Dermis blood vessel endothelial cell (primary cell): ENCODE data around the gene COA3. TPM values are rescaled to one million over a fixed set of nuclear protein-coding genes. Genes with fewer than 3 reads are reported as not detected.
A peak's percentile ranks its signal among the peaks of the same experiment; 100 is the strongest.
"Not testable (repeated sequence)": the region's sequence is repeated elsewhere in the genome, so short reads cannot be mapped to it uniquely, and the experiment has no call there.

ENCODE experiments used
- DNase-seq: peaks from one replicate; pipeline ENCODE4 v3.0.0; 2010
- total RNA-seq: library from RNA; depleted of rRNA; stranded (reverse); fragments of >200 nt; gene quantifications from 2 replicates; pipeline ENCODE4 v1.2.3, GENCODE V29; 2014

The COA3 gene
- total RNA-seq, 1 donor from 2014 or later = 75.7 TPM

DNA sequence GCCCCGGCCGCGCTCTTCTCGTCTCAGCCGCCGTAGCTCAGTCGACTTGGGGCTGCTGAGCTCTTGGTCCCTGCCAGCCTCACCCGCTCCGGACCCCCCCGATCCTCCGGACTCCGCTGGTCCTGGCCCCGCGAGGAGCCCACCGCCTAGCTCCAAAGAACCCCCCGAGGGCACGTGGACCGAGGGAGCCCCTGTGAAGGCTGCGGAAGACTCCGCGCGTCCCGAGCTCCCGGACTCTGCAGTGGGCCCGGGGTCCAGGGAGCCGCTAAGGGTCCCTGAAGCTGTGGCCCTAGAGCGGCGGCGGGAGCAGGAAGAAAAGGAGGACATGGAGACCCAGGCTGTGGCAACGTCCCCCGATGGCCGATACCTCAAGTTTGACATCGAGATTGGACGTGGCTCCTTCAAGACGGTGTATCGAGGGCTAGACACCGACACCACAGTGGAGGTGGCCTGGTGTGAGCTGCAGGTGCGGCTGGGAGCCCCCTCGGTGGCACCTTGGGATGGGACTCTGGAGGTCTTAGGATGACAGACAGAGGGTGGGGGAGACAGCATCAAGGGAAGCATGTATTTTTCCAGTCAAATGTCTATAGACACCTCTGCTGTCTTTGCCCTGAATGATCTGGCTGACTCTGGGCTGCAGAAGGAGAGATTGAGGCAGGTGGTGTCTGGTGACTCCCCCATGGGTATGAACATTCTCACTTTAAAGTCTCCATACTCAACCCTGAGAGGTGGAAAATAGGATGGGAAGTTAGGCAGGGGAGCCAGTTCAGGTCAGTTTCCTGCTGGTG lies 17.5 kb downstream of the COA3 start:
- peak; percentile 39 for DNase-seq

DNA sequence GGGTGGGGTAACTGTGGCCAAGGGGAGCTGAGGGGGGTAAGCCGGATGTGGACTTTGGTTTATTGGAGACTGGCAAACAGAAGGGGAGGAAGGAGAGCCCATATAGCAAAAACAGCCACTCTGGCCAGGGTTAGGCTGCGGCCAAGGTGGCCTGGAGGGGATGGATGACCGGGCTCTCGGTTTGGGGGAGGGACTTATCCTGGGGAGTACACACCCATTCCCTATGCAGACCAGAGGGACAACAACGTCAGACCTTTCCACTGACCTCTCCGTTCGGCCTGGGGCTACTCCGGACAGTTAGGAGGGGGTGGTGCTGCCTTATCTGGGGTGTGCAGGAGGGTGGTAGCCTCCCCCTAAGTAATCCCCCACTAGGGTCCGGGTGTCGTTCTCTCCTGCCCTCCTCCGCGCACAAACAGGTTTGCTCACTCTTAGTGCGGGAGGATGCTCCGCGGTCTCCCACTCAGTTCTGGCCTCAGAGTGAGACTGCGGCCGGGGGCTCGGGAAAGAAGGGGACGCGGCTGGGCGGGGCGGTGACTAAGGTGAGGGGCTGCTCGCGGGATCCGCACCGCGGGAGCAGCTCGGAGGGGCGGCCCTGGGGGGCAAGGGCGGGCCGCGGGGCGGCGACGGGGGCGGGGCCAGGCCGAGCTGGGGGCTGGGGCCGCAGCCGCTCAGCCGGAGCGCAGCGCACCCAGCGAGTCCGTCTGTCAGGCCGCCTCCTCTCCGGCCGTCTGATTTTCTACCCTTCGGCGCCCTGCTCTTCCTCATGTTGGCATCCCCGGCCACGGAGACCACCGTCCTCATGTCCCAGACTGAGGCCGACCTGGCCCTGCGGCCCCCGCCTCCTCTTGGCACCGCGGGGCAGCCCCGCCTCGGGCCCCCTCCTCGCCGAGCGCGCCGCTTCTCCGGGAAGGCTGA lies 18.3 kb downstream of the COA3 start, which contains the start of gene WNK4:
Gene WNK4, plus strand, starts transcription at position 675 of the 915 bp plus-strand sequence. Its CDS starts 89 bp downstream, at position 764.
- DNase-seq = peak; percentile 59

DNA sequence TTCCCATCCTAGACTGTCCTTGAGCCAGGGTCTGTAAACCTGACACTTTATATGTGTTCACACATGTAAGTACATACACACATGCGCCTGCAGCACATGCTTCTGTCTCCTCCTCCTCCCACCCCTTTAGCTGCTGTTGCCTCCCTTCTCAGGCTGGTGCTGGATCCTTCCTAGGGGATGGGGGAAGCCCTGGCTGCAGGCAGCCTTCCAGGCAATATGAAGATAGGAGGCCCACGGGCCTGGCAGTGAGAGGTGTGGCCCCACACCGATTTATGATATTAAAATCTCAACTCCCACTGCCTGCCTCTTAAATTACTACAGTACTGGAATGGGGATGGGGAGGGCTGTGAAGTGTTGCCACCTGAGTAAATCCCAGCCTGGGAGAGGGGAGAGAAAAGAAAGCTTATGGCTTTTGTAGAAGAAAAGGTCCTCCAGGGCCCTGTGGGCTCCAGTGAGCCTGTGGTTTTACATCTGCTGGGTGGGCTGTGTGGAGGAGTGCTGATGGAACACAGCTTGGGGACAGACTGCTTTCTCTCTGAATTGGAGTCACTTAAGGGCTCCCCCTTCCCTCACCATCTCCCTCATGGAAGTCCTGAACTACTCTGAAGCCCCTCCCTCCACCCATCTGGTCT lies 19.1 kb downstream of the COA3 start:
- no peak for DNase-seq

DNA sequence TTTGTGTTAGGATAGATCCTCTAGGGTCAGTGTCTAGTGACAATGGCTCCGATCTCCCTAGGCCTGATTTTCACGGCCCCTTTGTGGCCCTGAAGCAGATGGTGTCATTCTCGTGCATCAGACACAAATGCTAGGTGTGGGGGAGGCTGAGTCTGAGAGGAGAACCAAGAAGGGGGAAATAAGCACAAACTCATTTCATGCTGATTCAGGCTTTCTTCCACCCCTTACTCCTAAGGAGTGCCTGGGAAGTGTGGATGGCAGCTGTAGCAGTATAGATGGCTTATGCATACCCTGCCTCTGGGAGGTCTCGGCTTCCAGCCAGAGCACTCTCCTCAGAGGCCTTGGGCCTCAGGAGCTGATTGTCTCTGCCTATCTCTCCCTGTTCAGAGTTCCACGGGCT lies 19.9 kb downstream of the COA3 start:
- DNase-seq = no peak

DNA sequence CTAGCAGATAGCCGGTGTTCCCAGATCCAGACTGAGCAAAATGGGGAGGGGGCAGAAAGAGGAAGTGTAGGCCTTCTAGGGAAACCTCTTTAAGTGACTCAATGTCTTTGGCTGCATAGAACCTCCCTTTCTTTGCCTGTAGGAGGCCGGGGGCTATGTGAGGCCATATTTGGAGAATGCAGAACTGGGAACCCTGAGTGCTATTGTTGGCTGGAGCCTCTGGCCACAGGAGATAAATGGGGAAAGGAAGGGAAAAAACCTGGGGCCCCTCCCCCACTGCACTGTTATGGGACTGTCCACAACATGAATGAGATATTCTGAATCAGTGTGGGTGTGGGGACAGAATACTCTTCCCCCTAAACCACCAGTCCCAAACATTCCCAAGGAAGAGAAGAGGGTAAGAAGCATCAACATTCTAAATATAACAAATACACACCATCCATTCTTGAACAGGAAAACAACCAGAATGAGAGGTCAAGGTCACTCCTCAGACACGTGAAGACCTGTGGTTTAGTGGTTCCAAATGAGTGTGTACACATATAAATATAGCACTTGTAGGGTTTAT lies 22.9 kb downstream of the COA3 start:
- DNase-seq = peak; percentile 66

DNA sequence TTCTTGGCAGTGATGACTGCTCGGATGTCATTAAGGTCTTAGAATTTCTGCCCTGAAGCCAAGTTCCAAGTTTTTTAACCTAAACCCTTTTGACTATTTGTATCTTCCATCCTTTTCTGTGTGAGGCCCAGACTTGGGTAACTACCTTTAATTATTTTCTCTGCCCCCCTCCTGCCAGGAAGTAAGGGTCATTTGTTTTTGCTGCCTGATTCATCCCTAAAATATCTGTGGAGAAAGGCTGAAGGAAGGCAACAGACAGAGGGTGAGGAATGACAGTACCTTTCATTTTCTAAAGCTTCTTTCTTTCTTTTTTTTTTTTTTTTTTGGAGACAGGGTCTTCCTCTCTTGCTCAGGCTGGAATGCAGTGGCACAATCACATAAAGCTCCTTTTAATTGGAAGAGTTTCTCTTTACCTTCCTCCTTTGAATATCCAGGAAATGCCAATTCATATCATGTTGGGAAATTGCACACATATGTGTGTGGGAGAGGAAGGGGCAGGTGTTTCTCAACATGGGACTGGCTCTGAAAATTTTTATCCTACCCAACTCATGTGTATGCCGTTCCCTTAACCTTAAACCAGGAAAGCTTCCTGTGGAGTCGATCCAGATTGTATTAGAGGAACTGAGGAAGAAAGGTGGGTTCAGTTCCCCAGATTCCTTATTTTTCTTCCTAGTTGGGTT lies 24.3 kb downstream of the COA3 start:
- peak; percentile 64 for DNase-seq

DNA sequence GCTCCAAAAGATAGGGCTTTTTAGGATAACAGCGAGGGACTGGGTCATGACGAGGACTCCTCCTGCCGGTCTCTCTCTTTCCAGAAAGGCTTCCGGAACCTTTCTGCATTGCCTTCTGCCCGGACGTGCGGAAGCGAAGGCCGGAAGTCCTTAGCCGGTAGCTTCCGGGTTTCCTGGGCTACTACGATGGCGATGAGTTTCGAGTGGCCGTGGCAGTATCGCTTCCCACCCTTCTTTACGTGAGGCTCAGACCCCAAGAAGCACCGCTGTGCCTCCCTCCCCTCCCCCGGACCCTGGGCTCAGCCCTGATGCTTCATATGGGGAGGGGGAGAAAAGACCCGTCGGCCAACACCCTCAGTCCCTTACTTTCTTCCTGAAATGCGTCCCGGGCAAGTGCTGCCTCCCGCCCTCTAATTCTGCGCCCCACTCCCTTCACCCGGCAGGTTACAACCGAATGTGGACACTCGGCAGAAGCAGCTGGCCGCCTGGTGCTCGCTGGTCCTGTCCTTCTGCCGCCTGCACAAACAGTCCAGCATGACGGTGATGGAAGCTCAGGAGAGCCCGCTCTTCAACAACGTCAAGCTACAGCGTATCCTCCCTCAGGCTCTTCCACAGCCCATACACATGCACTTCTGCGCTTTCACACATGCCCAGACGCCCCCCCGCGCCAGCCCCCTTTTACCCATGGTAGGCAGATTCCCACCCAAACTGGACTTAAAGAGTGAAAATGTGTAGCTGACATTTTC lies 25.0 kb downstream of the COA3 start, which contains the start of gene VPS25:
Gene VPS25, plus strand, starts transcription at position 160 of the 746 bp plus-strand sequence. Its CDS starts 27 bp downstream, at position 187.
- peak; percentile 70 for DNase-seq

DNA sequence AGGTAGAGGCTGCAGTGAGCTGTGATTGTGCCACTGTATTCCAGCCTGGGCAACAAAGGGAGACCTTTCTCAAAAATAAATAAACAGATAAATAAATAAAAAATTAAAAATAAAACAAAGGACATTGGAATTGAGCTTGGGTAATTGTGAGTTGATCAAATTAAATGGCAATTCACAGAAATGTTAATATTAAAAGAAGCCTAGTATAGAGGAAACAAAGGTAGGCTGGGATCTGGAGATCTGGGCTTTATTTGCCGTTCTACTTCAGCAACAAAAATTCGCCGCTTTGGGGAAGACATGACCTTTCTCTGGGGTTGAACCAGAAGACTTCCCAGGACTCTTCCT lies 25.6 kb downstream of the COA3 start:
- DNase-seq = no peak

DNA sequence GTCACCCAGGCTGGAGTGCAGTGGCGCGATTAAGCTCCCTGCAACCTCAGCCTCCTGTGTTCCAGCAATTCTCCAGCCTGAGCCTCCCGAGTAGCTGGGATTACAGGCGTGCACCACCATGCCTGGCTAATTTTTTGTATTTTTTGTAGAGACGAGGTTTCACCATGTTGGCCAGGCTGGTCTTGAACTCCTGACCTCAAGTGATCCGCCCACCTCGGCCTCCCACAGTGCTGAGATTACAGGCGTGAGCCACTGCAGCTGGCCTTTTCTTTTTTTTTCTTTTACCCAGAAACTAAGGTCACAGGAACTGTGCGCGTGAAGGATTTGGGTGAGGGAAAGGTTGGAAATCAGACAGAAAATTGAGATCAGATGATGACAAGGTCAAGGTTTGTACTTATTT lies 28.5 kb downstream of the COA3 start:
- not testable (repeated sequence) for DNase-seq

DNA sequence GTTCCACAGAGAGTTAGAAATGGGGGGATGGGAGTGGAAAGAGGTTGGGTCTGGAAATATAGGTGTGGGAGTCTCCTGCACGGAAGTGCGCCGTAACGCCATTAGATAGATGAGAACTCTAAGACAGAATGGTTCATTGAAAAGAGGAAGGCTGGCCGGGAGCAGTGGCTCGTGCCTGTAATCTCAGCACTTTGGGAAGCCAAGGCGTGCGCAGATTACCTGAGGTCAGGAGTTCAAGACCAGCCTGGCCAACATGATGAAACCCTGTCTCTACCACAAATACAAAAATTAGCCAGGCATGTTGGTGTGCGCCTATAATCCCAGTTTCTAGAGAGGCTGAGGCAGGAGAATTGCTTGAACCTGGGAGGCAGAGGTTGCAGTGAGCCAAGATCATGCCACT lies 30.5 kb downstream of the COA3 start:
- not testable (repeated sequence) for DNase-seq

DNA sequence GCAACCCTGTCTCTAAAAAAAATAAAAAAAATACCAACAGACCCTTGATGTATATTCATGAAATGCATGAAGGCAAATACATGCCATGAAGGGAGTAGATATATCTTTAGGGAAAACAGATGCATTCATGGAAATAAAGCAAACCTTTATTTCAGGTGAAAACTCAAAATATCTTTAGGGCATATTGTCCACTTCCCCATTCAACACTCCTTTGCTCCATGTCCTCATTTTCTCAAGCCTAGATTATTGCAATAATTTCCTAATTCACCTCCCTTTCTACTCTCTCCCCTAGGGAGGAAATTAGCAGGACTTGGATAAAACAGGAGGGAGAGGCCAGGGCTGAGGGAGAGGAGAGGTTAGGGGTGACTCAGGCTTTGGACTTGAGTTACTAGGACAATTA lies 31.0 kb downstream of the COA3 start:
- no peak for DNase-seq

DNA sequence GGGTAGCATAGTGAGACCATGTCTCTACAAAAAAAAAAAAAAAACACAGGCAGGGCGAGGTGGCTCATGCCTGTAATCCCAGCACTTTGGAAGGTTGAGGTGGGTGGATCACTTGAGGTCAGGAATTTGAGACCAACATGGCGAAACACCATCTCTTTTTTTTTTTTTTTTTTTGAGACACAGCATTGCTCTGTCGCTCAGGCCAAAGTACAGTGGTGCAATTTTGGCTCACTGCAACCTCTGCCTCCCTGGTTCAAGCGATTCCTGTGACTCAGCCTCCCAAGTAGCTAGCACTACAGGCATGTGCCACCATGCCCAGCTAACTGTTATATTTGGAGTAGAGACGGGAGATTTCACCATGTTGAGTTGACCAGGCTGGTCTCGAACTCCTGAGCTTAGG lies 32.4 kb downstream of the COA3 start:
- no peak for DNase-seq

DNA sequence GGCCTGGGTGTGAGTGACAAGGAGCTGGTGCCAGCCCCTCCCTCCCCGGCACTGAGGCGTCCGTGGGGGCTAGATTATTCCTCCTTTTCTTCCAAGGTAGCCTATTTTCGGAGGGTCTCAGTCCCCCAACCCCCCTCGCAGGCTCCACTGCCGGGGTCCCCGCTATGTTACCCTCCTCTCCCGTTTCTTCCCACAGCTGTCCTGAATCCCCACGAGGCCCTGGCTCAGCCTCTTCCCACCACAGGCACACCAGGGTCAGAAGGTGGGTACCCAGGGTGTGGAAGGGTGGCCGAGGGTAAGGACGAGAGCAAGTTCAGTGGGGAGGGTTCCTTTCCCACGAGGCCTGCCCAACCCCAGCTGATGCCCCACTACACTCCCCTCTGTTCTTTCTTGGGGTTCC lies 36.9 kb downstream of the COA3 start:
- DNase-seq = no peak

DNA sequence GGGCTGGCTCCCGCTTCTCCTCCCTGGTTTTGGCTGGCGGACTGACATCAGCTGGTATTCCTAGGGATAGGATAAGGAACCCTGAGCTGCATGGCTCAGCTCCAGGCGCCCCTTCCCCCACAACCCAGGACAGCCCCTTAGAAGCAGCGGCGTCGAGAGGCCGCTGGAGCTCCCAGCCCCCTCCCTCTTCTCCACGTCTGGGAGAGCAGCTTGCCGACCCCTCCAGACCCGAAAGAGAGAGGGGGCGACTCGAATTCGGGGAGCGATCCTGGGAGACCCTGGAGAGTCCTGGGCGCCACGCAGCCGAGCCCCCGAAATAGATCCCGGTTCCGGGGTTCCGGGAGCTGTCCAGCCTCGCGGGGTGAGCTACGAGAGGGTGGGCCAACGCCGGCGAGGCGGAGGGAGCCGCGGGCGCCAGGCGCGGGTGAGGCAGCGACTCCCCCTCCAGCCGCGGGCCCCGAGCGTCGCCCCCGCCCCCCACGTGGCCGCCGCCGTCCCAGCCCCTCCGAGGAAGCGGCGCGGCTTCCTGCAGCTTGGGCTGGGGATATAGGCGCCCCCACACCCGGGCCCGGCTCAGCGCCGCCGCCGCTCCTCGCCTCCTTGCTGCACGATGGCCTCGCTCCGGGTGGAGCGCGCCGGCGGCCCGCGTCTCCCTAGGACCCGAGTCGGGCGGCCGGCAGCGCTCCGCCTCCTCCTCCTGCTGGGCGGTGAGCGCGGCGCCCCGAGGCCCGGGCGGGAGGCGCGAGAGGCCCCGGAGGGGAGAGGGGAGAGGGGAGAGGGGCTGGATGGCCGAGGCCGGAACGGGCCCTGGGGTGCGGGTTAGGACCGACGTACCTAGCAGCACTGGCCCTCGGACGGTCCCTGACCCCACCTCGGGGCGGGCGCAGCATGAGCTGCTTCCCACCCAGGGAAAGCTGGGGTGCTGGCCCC lies 37.6 kb downstream of the COA3 start, which contains the start of gene RAMP2:
Gene RAMP2, plus strand, starts transcription at position 576 of the 930 bp plus-strand sequence. Its CDS starts 35 bp downstream, at position 611.
- DNase-seq = peak; percentile 44

DNA sequence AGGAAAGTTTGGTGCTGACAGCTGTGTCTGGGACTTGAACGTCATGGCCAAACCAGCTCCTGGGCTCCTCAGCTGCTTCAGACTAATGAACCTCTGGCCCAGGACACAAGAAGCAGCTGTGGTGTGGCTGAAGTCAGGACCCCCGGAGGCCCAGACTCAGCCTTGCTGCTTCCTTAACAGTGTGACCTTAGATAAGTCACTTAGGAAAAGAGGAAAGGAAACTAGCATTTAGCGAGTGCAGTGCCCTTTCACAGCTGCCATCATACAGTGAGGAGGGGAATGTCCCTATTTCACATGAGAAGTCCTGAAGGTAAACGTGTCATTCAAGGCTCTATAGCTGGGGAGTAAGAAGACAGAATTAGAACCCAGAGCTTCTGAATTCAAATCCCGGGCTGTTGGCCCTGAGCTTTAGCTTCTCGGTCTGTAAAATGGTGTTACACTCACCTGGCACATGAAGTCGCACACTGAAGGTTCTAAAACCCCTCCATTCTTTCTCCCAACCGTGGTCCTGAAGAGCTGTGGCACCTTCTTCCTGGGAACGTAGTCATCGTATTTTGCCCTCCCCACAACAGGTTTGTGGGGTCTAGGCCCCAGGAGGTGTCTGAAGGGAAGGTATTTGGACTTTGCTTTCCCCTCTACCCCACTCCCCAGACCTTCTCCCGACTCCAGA lies 38.4 kb downstream of the COA3 start:
- DNase-seq = no peak

DNA sequence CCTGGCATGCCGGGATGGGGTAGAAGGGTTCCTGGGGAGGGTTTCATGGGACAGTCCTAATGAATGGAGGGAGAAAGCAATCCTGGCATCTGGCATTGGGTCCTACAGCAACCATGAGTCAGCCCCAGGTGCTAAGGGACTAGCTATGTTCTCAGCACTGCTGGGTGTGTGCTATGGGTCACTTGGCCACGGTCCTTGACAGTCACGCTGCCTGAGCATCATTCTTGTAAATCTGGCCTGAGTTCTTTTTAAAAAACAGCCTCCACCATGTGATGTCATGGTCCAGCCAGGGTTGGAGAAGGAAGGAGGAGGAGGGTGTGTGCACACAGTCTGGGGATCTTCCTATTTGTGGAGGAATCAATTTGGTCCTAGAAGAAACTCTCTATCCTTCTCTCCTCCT lies 43.7 kb downstream of the COA3 start:
- DNase-seq = no peak

DNA sequence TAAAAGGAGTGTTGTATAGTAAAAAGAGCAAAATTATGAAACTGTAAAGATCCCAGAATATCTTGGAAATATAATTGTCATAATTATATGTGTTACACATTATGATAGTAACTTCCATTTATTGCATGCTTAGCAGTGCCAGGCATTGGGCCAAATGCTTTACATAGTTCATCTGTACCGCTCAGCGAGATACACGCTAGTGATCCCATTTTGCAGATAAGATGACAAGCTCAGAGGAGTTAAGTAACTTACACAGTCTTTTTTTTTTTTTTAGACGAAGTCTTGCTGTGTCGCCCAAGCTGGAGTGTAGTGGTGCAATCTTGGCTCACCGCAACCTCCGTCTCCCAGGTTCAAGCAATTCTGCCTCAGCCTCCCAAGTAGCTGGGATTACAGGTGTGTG lies 46.9 kb downstream of the COA3 start:
- no peak for DNase-seq

DNA sequence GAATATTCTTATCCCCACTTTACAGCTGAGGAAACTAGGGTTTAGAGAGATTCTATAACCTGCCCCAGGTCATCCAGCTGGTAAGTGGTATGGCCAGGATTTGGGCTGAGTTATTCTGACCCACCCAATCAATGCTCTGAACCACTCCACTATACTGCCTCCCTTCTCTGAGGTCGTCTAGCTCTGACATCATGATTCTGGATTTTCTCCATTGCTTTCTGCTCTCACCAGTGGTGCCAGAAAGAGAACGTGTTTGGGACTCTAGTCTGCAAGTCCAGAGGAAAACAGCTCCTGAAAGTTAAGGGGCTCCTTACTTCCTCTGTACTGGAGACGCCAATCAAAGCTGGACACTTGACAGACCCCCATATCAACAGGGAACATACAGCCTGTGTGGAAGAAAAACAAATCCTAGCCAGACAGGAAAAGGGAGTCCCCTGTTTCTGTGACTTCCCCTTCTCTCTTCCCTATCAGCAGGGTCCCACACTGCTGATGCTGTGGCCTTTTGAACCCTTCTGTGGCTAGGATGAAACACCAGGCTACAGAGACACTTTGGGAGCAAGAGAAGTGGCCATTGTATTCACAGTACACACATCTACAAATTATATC lies 47.7 kb downstream of the COA3 start:
- no peak for DNase-seq
